Transverse colon (tissue), 4 donors: ENCODE results near the gene MN1.

ENCODE experiments used
- CTCF ChIP-seq, 5 experiments: fragments of 200-600 bp in 3 of 5; fragments of 450-650 bp in 2 of 5; sonication (generic) in 3 of 5; IDR thresholded peaks; 1 replicate in 2 of 5; 2 replicates in 3 of 5; pipeline ENCODE4 v1.5.1; 2016 to 2017; ENCODE audit warnings: antibody characterized with exemption in 5 of 5, inconsistent platforms in 3 of 5, mild to moderate bottlenecking in 2 of 5, moderate library complexity in 1 of 5
- POLR2A ChIP-seq: fragments of 450-650 bp; IDR thresholded peaks from one replicate; pipeline ENCODE4 v1.6.1; 2016; ENCODE audit warnings: antibody characterized with exemption, mild to moderate bottlenecking, moderate library complexity
- POLR2AphosphoS5 ChIP-seq, 3 donors: sonication (generic); formaldehyde crosslinking; IDR thresholded peaks; one replicate each; pipeline ENCODE4 v1.6.1; 2016; ENCODE audit warnings: antibody characterized with exemption in 3 of 3

- TF ChIP-seq POLR2A = no peak
- no peak for TF ChIP-seq CTCF (IDR thresholded peaks at IDR 0.05)
- no peak for TF ChIP-seq POLR2AphosphoS5 (IDR thresholded peaks at IDR 0.05)
Observed at GRCh38 chr22:27843441-27843840, 41.9 kb upstream of the MN1 start.
